Chondrocyte (in vitro differentiated cells): Measurements from ENCODE around the gene TAB2. TPM values are rescaled to one million over a fixed set of nuclear protein-coding genes. Genes with fewer than 3 reads are reported as not detected.
"Not testable (repeated sequence)": the region's sequence is repeated elsewhere in the genome, so short reads cannot be mapped to it uniquely, and the experiment has no call there.

ENCODE experiments used
- DNase-seq: peaks from one replicate; pipeline ENCODE4 v3.0.0; 2021; ENCODE audit warnings: mixed read lengths, low spot score
- H3K27ac Mint-ChIP-seq: one replicate; pipeline ENCODE4 v1.8.0; 2021; ENCODE audit warnings: mild to moderate bottlenecking, moderate library complexity, mixed read lengths; ENCODE audit not compliant: unreplicated experiment
- H3K27me3 Mint-ChIP-seq: 2 replicates; pipeline ENCODE4 v1.8.0; 2021; ENCODE audit warnings: low read depth, mixed read lengths
- H3K36me3 Mint-ChIP-seq: 2 replicates; pipeline ENCODE4 v1.8.0; 2021; ENCODE audit warnings: low read depth, mixed read lengths
- H3K4me1 Mint-ChIP-seq: 2 replicates; pipeline ENCODE4 v1.8.0; 2021; ENCODE audit warnings: low read depth, mild to moderate bottlenecking, mixed read lengths
- H3K4me3 Mint-ChIP-seq: one replicate; pipeline ENCODE4 v1.8.0; 2021; ENCODE audit warnings: mild to moderate bottlenecking, moderate library complexity, mixed read lengths; ENCODE audit not compliant: unreplicated experiment
- H3K9me3 Mint-ChIP-seq: 2 replicates; pipeline ENCODE4 v1.8.0; 2021; ENCODE audit warnings: low read depth, mixed read lengths
- total RNA-seq: library from RNA; stranded (reverse); gene quantifications from 3 replicates; pipeline ENCODE4 v1.2.1, GENCODE V29; 2021
- TF ChIP-seq, protein P1 (sequence below): fragments of 200-600 bp; sonication (generic); IDR thresholded peaks from 2 replicates; pipeline ENCODE4 v1.5.0; 2021; ENCODE audit warnings: antibody characterized with exemption, mild to moderate bottlenecking, moderate library complexity

The TAB2 gene
- total RNA-seq, 1 donor from 2014 or later: 54.9 TPM

DNA sequence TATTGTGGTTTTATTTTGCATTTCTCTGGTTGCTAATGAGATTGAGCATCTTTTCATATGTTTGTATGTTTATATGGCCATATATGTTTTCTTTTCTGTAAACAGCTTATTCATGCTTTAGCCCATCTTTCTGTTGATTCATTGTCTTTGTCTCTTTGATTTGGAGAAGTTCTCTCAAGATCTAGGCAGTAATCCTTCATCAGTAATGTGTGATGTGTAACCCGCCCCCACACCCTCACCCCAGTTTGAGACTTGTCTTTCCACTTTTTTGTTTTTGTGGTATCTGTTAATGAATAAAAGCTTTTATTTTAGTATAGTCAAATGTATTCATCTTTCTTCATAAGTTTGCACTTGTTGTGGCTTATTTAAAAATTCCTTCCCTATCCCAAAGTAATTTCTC, 141.3 kb downstream of the TAB2 start:
- Mint-ChIP-seq H3K36me3 (no peaks in the 10 kb centered on the region), H3K4me1 (peaks cover 17% of the 10 kb centered on the region), H3K27ac (no peak overlapping the region), H3K4me3 (no peak overlapping the region), H3K9me3 (no peaks in the 10 kb centered on the region), H3K27me3 (peaks cover 6% of the 10 kb centered on the region)
- no peak for DNase-seq
- TF ChIP-seq, protein P1, sequence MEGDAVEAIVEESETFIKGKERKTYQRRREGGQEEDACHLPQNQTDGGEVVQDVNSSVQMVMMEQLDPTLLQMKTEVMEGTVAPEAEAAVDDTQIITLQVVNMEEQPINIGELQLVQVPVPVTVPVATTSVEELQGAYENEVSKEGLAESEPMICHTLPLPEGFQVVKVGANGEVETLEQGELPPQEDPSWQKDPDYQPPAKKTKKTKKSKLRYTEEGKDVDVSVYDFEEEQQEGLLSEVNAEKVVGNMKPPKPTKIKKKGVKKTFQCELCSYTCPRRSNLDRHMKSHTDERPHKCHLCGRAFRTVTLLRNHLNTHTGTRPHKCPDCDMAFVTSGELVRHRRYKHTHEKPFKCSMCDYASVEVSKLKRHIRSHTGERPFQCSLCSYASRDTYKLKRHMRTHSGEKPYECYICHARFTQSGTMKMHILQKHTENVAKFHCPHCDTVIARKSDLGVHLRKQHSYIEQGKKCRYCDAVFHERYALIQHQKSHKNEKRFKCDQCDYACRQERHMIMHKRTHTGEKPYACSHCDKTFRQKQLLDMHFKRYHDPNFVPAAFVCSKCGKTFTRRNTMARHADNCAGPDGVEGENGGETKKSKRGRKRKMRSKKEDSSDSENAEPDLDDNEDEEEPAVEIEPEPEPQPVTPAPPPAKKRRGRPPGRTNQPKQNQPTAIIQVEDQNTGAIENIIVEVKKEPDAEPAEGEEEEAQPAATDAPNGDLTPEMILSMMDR: no peak

DNA sequence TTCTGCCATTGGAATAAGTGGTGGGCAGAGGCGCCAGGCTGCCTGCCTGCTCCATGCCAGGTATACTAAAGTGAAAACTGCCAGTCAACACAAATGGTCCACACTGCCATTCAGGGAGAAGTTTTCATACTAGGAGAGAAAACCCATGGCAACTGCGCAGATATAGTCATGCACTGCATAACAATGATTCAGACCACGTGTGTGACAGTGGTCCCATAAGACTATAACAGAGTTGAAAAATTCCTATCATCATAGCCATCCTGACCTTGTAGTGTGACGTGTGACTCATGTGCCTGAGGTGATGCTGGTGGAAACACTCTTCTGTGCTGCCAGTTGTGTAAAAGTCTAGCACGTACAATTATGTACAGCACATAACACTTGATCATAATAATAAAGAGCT, 142.2 kb downstream of the TAB2 start:
- Mint-ChIP-seq H3K4me1 (peaks cover 17% of the 10 kb centered on the region), H3K27ac (no peak overlapping the region), H3K36me3 (no peaks in the 10 kb centered on the region), H3K4me3 (no peak overlapping the region), H3K9me3 (no peaks in the 10 kb centered on the region), H3K27me3 (peaks cover 6% of the 10 kb centered on the region)
- TF ChIP-seq, protein P1: no peak
- no peak for DNase-seq

DNA sequence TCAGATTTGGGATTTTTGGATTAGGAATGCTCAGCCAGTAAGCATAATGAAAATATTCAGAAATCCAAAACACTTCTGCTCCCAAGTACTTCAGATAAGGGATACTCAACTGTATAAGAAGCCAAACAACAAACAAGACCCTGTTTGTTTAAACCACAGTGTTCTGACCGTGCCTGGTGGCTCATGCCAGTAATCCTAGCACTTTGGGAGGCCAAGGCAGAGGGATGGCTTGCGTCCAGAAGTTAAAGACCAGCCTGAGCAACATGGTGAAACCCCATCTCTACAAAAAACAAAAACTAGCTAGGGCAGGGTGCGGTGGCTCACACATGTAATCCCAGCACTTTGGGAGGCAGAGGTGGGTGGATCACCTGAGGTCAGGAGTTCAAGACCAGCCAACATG, 142.7 kb downstream of the TAB2 start:
- H3K9me3 Mint-ChIP-seq, H3K4me3 Mint-ChIP-seq, DNase-seq, H3K27me3 Mint-ChIP-seq, H3K36me3 Mint-ChIP-seq, H3K27ac Mint-ChIP-seq: not testable (repeated sequence)
- H3K4me1 Mint-ChIP-seq: peaks cover 12% of the 10 kb centered on the region

Other genes with a start within 250 kb of the TAB2 start
- gene SUMO4, start 82.5 kb downstream of the TAB2 start, total RNA-seq: 1.1 to 2.8 TPM (median 1.5 TPM) in 3 replicates
- gene ZC3H12D, start 167.3 kb downstream of the TAB2 start, total RNA-seq: 0.25 to 0.39 TPM in 2 of 3 replicates, not detected in the other
- 28.8 to 30.0 TPM (median 29.8 TPM) in 3 replicates for gene PPIL4, start 228.3 kb downstream of the TAB2 start, total RNA-seq
- 53.5 to 60.1 TPM (median 58.6 TPM) in 3 replicates for gene GINM1, start 248.7 kb downstream of the TAB2 start, total RNA-seq